Peyer's patch (tissue), 4 donors: ENCODE data around the gene CACNA2D1. TPM values are rescaled to one million over a fixed set of nuclear protein-coding genes. Genes with fewer than 3 reads are reported as not detected.

ENCODE experiments used
- DNase-seq, 3 donors: peaks; one replicate each; pipeline ENCODE4 v3.0.0-alpha.2; 2017 to 2019
- H3K27ac ChIP-seq, 4 donors: fragments of 200-600 bp; sonication (generic); one replicate each; pipeline ENCODE4 v1.5.1; 2016 to 2019
- H3K27me3 ChIP-seq, 2 donors: fragments of 200-600 bp; sonication (generic); one replicate each; pipeline ENCODE4 v1.5.1; 2019
- H3K36me3 ChIP-seq, 3 donors: fragments of 200-600 bp; sonication (generic); one replicate each; pipeline ENCODE4 v1.5.1; 2016 to 2019
- H3K4me1 ChIP-seq, 4 donors: fragments of 200-600 bp; sonication (generic); one replicate each; pipeline ENCODE4 v1.5.1; 2016 to 2019
- H3K4me3 ChIP-seq, 4 donors: fragments of 200-600 bp; sonication (generic); 1 replicate in 3 of 4; 2 replicates in 1 of 4; pipeline ENCODE4 v1.5.1; 2016 to 2019; ENCODE audit warnings: mild to moderate bottlenecking in 1 of 4
- H3K9me3 ChIP-seq, 4 donors: fragments of 200-600 bp; sonication (generic); one replicate each; pipeline ENCODE4 v1.5.1; 2016 to 2019; ENCODE audit warnings: mild to moderate bottlenecking in 1 of 4
- CTCF ChIP-seq, 6 experiments: fragments of 450-650 bp in 4 of 6; fragments of 200-600 bp in 2 of 6; sonication (generic) in 1 of 6; IDR thresholded peaks; one replicate each; pipeline ENCODE4 v1.5.1; 2017 to 2019; ENCODE audit warnings: antibody characterized with exemption in 6 of 6, mild to moderate bottlenecking in 3 of 6, moderate library complexity in 1 of 6
- POLR2A ChIP-seq, 2 donors: fragments of 450-650 bp; IDR thresholded peaks; one replicate each; pipeline ENCODE4 v1.5.1; 2017; ENCODE audit warnings: antibody characterized with exemption in 2 of 2, mild to moderate bottlenecking in 2 of 2, moderate library complexity in 2 of 2
- total RNA-seq, 4 donors: library from RNA; depleted of rRNA; stranded (reverse); fragments of >200 nt; gene quantifications; one replicate each; pipeline ENCODE4 v1.1.0, GENCODE V29; 2016

CACNA2D1 gene
- total RNA-seq, 4 donors from 2014 or later: 5.5 to 85.0 (median 11.5) TPM

GRCh38 chr7:82275342-82275741 is 168.2 kb downstream of the CACNA2D1 start:
- no peaks in the 10 kb centered on the region for H3K9me3 ChIP-seq
- TF ChIP-seq CTCF (IDR thresholded peaks at IDR 0.05): no peak
- TF ChIP-seq POLR2A (IDR thresholded peaks at IDR 0.05): no peak
- H3K4me1 ChIP-seq: no peaks in the 10 kb centered on the region
- no peak overlapping the region for H3K4me3 ChIP-seq
- no peak for DNase-seq
- H3K27me3 ChIP-seq: no peaks in the 10 kb centered on the region
- no peak overlapping the region for H3K27ac ChIP-seq
- H3K36me3 ChIP-seq: no peaks in the 10 kb centered on the region

DNA sequence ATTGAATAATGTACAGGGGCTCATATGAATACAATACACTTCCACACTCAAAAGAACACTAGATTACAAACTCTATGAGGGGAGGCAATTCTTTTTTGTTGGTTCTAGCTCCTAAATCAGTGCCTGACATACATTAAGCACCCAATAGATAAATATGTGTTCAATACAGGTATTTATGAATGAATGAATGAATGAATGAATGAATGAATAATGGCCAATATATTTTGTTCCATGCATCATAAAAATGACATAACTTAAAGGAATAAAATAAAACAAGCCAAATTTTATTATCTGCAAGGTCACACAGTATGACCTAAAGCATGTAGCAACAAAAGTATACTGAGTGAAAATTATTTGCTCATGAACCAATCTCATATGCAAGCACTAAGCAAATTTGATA is 168.9 kb downstream of the CACNA2D1 start:
- H3K36me3 ChIP-seq: no peaks in the 10 kb centered on the region
- TF ChIP-seq CTCF (IDR thresholded peaks at IDR 0.05) (no peak), POLR2A (IDR thresholded peaks at IDR 0.05) (no peak)
- H3K9me3 ChIP-seq: no peaks in the 10 kb centered on the region
- no peak overlapping the region for H3K27ac ChIP-seq
- no peak overlapping the region for H3K4me3 ChIP-seq
- H3K27me3 ChIP-seq: no peaks in the 10 kb centered on the region
- no peak for DNase-seq
- H3K4me1 ChIP-seq: no peaks in the 10 kb centered on the region

DNA sequence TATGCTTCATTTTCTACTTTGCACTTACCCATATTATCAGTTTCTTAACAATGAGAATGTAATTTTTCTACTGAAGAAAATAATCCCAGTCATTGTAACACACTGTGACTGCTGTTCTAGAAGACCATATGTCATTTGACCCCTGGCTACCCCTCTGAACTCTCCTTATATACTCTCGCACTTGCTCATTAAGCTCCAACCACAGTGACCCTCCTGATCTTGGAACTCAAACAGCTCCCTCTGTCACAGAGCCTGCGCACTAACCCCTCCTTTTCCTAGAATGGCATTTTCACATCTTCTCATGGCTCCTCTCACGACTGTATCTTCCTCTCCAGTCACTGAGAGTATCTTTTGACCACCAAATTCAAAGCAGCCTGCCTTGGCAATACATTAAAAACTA is 169.7 kb downstream of the CACNA2D1 start:
- H3K4me1 ChIP-seq: no peaks in the 10 kb centered on the region
- H3K27me3 ChIP-seq: no peaks in the 10 kb centered on the region
- no peak overlapping the region for H3K27ac ChIP-seq
- no peak overlapping the region for H3K4me3 ChIP-seq
- no peak for TF ChIP-seq POLR2A (IDR thresholded peaks at IDR 0.05)
- no peak for TF ChIP-seq CTCF (IDR thresholded peaks at IDR 0.05)
- no peaks in the 10 kb centered on the region for H3K9me3 ChIP-seq
- no peaks in the 10 kb centered on the region for H3K36me3 ChIP-seq
- no peak for DNase-seq

DNA sequence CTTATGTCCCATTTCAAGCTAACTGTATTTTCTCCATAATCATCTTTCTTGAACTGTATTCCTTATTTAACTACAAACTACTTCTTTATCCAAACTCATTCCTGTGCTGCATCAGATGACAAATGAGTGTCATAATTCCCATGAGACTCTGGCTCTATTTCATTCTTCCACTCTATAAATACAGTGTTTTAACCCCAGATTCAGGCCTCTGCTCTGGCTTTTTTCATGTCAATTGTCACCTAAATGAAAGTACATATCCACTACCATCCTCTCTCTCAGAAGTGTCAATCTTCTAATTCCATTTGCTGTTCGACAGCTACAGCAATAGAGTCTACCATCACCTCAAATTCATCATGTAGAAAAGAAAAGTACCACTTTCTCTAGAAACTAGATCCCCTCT is 172.7 kb downstream of the CACNA2D1 start:
- H3K4me1 ChIP-seq: no peaks in the 10 kb centered on the region
- H3K27me3 ChIP-seq: no peaks in the 10 kb centered on the region
- H3K9me3 ChIP-seq: no peaks in the 10 kb centered on the region
- DNase-seq: no peak
- H3K36me3 ChIP-seq: no peaks in the 10 kb centered on the region
- H3K27ac ChIP-seq: no peak overlapping the region
- no peak for TF ChIP-seq CTCF (IDR thresholded peaks at IDR 0.05)
- no peak for TF ChIP-seq POLR2A (IDR thresholded peaks at IDR 0.05)
- H3K4me3 ChIP-seq: no peak overlapping the region

DNA sequence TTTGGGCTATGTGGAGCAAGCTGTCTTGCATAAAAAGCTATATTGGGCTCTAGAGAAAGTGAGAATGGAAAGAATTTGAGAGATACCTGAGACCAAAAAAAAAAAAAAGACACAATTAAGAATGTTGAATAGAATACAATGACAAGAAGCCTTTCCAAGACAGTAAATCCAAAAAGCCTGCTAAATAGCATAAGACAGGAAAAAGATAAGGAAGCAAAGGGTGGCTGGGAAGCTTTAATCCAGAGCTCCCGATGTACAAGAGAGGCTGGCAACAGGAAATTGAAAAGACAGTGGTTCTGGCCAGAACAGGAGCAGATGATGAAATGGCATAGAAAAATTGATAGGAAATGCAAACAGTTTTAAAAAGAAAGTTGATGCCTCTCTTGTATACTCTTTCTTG is 174.9 kb downstream of the CACNA2D1 start:
- no peaks in the 10 kb centered on the region for H3K36me3 ChIP-seq
- no peak overlapping the region for H3K27ac ChIP-seq
- H3K9me3 ChIP-seq: no peaks in the 10 kb centered on the region
- H3K27me3 ChIP-seq: no peaks in the 10 kb centered on the region
- TF ChIP-seq POLR2A (IDR thresholded peaks at IDR 0.05) (no peak), CTCF (IDR thresholded peaks at IDR 0.05) (no peak)
- no peak for DNase-seq
- H3K4me1 ChIP-seq: no peaks in the 10 kb centered on the region
- no peak overlapping the region for H3K4me3 ChIP-seq

- H3K4me3 ChIP-seq: no peak overlapping the region
- no peak overlapping the region for H3K27ac ChIP-seq
- TF ChIP-seq CTCF (IDR thresholded peaks at IDR 0.05) (no peak), POLR2A (IDR thresholded peaks at IDR 0.05) (no peak)
- no peaks in the 10 kb centered on the region for H3K9me3 ChIP-seq
- H3K27me3 ChIP-seq: no peaks in the 10 kb centered on the region
- H3K4me1 ChIP-seq: no peaks in the 10 kb centered on the region
- H3K36me3 ChIP-seq: no peaks in the 10 kb centered on the region
- DNase-seq: no peak
These were observed 177.5 kb downstream of the CACNA2D1 start for GRCh38 chr7:82266081-82266480.
